ENCODE data around the gene MORN1.
"Not testable (repeated sequence)": the region's sequence is repeated elsewhere in the genome, so short reads cannot be mapped to it uniquely, and the experiment has no call there.

Gene MORN1

DNA sequence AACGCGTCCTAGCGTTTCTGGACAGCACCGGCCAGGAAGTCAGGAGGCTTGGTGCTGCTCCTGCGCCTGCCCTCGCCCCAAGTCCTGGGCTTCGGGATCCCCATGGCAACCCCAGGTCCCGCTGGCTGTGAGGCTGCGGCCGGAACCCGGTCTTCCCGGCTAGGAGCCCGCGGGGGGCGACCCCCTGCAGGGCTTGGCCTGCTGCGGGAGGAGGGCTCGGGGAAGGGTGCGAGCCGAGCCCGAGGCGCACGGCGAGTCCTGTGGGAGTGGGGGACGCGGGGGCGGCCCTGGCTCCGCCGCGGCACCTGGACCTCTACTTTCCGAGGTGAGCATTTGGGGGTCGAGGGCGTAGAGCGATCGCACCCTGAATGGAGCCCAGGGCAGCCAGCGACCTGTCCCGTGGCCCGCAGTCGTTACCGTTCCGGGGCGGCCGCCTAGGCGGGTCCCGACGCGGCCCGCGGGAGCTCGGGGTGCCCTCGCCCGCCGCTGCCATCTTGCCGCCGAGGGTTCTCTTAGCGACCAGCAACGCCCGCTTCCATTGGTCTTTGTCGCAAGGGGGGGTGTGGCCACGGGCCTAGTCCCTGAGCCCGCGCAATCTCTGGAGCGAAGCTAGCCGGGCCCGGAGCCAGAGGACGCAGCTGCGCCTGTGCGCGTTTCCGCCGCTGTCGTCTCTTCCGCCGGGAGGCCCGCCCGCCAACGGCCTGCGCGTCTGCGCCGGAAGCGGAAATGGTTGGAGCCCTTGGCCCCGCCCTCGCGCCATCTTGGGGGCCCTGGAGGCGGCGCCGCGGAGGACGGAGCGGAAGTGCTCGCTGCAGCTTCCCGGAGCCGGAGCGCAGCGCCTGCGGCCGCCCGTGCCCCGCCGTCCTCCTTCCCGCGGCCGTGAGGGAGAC is at the start of gene MORN1, which contains the start of gene RER1:
Gene MORN1 (minus strand): TSS at position 514 of the 890 bp plus-strand sequence. CDS start 21 bp downstream, at position 493.
Gene RER1 (plus strand): TSS at position 801 of the 890 bp plus-strand sequence. CDS start 3,950 bp downstream, outside the sequence.
- in situ Hi-C loops (cut with MboI; ENCODE audit: low pct_unique_long_range_greater_than_20kb, low sequenced_read_pairs), result no loop called here
- DNase-seq, result peak; percentile 99

DNA sequence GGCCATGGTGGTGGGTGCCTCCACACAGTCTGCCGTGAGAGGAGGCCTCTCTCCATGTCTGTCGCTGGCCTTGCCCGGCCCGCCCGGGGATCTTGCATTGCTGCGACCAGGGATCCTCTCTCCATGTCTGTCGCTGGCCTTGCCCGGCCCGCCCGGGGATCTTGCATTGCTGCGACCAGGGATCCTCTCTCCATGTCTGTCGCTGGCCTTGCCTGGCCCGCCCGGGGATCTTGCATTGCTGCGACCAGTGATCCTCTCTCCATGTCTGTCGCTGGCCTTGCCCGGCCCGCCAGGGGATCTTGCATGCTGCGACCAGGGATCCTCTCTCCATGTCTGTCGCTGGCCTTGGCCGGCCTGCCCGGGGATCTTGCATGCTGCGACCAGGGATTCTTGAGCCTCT is 49.0 kb upstream of the MORN1 start:
- in situ Hi-C loops (cut with MboI; ENCODE audit: low pct_unique_long_range_greater_than_20kb, low sequenced_read_pairs); DNase-seq: not testable (repeated sequence)

DNA sequence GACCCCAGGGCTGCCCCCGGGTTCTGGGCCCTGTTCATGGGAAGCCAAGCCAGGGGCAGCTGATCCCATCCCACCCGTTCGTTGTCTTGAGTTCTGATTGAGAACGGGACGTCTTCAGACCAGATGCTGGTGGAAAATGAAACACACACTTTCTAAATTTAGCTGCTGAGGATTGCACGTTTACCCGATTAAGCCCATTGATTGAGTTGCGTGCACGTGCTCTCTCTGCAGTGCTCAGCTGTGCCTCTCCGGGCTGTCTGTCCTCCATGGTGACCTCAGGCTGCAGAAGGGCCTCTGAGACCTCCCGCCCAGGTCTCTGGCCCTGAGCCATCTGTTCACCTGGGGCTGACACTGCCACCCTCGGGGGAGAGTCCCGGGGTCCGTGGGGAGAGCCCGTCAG is 48.0 kb upstream of the MORN1 start:
- in situ Hi-C loops (cut with MboI; ENCODE audit: low pct_unique_long_range_greater_than_20kb, low sequenced_read_pairs), result no loop called here
- DNase-seq, result no peak

DNA sequence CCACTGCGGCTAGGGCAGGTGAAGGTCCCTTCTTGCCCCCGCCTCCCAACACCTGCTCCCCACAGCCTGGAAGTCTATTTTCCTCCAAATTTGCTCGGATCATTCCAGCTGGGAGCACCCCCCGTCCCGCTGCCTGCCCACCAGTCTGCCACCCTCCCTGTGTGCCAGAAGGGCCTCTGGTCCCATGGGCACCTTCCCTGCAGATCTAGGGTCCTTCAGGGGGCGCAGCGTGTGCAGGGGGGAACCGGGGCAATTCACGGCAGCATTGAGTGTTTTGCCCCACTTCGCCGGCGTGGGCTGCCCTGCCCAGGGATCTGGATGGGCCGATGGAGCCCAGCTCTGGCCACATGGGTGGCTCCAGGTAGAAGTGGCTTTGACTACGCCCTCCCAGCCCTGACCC is 47.3 kb upstream of the MORN1 start:
- in situ Hi-C loops (cut with MboI; ENCODE audit: low pct_unique_long_range_greater_than_20kb, low sequenced_read_pairs), result no loop called here
- no peak for DNase-seq

DNA sequence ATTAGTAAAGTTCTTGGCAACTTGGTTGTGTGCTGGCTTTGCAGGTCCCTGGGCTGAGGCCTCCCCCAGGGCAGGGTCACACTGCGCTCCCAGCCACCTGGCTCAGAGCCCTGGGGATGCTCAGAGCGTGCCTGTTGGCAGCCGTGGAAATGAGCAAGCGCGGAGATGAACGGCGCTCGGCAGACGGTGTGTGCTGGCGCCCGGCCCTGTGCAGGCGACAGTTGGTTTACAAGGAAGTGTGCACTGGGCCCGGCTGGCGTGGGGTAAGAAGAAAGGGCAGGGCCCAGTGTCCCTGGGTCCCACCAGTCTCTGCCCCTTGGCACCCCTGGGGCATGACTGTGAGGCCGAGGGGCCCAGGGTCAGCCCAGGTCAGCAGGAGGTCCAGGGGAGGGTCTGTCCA is 46.7 kb upstream of the MORN1 start:
- DNase-seq, result no peak
- in situ Hi-C loops (cut with MboI; ENCODE audit: low pct_unique_long_range_greater_than_20kb, low sequenced_read_pairs), result no loop called here

DNA sequence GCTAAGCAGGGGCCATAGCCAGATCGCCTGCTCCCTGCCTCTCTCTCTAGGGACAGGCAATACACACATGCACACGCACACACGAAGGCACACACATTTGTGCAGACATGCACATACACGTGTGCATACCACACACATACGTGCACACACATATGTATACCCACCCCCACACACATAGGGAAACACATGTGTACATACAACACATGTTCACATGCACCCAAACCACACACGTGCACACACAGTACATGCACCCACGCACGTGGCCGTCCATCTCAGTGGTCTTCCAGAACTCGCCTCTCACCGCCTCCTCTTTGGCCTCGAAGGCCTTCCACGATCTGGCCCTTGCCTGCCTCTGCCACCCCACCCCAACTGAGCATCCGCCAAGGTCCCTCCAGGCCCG is 46.3 kb upstream of the MORN1 start:
- no peak for DNase-seq
- in situ Hi-C loops (cut with MboI; ENCODE audit: low pct_unique_long_range_greater_than_20kb, low sequenced_read_pairs), result no loop called here

DNA sequence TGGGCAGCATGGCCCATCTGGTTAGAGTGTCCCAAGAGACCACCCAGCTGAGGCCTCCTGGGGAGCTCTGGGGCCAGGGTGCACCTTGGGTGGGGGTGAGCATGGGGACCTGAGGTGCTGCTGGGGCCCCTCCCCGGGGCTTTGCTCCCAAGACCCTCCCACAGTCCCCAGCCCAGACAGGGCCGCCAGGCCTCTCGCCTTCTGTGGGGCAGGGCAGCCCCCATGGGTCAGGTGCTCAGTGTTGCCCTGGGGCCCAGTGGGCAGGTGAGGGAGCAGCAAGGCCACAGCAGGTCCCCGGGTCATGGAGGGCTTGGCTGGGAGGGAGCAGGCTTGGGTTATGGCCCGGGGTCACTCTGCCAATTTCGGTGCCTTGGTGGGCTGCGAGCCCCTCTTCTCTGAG is 45.5 kb upstream of the MORN1 start:
- in situ Hi-C loops (cut with MboI; ENCODE audit: low pct_unique_long_range_greater_than_20kb, low sequenced_read_pairs), result no loop called here
- no peak for DNase-seq

DNA sequence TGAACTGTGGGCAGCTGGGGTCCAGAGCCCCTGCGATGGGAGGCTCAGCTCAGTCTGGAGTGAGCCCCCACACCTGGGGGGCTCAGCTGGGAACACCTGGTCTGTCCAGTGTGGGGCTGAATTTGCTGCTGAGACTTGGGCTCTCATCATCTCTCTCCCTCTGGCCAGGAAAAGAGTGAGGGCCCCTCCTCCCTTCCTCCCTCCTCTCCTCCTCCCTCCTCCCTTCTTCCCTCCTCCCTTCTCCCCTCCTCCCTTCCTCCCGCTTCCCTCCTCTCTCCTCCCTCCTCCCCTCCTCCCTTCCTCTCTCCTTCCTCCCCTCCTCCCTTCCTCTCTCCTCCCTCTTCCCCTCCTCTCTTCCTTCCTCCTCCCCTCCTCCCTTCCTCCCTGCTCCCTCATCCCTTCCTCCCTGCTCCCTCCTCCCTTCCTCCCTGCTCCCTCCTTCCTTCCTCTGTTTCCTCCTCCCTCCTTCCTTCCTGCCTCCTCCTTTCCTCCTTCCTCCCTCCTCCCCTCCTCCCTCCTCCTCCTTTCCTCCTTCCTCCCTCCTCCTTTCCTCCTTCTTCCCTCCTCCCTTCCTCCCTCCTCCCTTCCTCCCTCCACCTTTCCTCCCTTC is 44.5 kb upstream of the MORN1 start:
- in situ Hi-C loops (cut with MboI; ENCODE audit: low pct_unique_long_range_greater_than_20kb, low sequenced_read_pairs), result no loop called here
- DNase-seq, result no peak

DNA sequence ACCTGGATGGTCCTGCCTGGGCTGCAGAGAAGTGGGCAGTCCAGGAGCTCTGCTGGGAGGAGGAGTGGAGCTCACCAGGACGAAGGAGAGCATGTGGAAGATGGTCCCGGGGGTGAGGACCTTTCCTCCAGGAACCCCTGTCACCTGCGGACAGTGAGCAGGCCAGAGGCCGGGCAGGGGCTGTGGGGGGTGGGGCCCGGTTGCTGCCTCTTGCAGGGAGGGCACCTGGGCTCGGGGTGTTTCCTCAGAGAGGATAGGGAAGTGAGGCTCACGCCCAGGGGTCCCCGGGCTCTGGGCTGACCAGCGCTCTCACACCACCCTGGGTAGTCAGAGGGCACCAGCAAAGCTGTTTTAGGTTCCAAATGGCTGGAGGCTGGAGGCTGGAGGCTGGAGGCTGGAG is 43.7 kb upstream of the MORN1 start:
- DNase-seq, result no peak
- in situ Hi-C loops (cut with MboI; ENCODE audit: low pct_unique_long_range_greater_than_20kb, low sequenced_read_pairs), result no loop called here

DNA sequence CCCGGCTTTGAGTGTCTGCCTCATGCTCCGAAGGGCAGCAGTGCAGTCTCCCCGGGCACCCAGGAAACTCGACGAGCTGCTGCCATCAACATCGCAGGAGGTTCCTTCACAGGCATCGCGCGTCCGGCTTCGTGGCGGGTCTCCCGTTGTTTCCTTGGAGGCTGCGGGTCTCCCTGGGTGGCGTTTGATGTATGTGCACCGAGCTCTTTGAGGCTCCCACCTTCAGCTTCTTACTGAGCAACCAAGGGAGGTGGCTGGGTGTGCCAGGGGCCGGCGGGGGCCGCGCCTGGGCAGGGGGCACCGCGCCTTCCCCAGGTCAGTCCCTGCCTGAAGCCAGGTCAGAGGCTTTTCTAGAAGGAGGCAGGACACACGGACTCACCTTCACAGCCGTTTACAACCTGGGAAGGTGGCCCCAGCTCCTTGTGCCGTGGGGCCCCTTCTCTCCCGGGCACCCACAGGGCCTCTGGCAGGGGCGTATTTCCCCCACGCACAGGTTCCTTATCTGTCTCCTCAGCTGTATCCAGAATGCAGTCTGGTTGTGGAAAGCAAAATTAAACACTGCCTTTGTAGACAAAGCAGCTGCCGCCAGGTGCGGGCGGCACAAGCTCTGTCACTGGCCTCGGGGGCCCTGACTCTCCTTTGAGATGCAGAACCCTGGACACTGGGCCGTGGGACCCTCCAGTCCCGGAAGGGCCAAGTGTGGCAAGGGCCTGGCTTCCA is 42.7 kb upstream of the MORN1 start:
- in situ Hi-C loops (cut with MboI; ENCODE audit: low pct_unique_long_range_greater_than_20kb, low sequenced_read_pairs), result no loop called here
- DNase-seq, result no peak

DNA sequence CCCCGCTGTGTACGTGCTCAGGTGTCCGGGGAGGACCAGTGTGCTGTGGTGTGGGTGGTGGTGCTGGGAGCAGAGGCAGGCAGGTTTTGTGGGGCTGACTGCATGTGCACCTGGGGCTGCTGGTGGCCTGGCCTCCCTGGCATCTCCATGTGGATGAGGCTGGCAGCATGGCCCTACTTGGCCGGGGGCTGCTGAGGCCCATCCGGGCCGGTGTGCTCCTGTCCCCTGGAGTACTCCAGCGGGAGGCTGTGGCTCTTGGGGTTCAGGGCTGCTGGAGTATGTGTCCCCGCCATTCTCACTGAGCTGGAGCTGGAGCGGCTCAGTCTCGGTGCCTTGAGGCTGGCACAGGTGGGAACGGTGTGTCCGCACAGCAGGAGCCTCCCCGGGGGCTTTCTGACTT is 41.8 kb upstream of the MORN1 start:
- DNase-seq, result no peak
- in situ Hi-C loops (cut with MboI; ENCODE audit: low pct_unique_long_range_greater_than_20kb, low sequenced_read_pairs), result no loop called here

DNA sequence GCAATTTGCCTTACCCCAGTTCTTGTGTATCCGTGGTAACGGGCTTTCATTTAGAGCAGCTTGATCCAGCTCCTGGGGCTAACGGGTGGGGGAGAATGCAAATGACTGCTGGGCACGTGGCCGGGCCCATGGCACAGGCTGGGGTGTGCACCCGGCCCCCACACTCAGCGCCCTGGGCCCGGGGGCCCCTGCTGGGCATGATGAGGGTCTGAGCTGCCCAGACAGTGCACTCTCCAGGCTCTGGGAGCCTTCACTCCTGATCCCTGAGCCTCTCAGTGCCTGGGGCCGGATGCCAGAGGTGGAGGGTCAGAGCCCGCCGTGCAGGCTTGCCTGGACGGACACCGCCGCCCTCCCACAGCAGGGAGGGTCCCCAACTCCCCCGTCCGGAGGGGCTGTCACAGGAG is 41.1 kb upstream of the MORN1 start:
- in situ Hi-C loops (cut with MboI; ENCODE audit: low pct_unique_long_range_greater_than_20kb, low sequenced_read_pairs), result no loop called here
- DNase-seq, result no peak

DNA sequence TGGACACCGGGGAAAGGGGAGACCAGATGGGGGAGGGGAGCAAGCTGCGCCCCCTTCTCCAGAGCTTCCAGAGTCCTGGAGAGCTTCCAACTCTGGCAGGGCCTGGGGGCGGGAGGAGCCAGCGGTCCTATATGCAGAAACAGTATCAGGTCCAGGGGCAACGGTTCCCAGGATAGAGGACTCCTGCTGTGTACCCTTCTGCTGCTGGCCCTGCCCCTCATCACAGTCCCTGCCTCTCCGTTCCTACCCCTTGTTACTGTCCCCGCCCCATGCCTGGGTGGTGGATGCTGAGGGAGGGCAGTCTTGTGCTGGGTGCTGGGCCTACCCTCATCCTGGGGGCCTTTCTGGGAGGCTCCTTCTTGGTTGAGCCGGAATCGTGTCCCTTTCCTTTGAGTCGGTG is 40.2 kb upstream of the MORN1 start:
- DNase-seq, result no peak
- in situ Hi-C loops (cut with MboI; ENCODE audit: low pct_unique_long_range_greater_than_20kb, low sequenced_read_pairs), result no loop called here

DNA sequence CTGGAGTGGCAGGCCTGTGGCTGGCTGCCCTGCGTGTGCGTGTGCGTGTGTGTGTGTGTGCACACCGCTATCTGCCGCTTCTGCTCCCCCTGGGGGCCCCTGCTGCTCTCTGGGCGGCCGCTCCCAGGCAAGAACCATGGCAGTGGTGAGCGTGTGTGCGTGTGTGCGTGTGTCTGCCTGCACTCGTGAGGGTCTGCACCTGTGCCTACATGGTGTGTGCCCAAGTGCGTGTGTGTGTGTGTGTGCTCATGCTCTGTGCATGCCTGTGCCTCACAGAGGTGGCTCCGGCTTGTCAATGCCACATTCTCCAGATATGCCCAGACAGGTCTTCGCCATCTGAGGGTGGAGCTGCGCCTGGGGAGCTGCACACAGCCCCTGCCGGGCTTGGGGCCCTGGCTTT is 39.7 kb upstream of the MORN1 start:
- in situ Hi-C loops (cut with MboI; ENCODE audit: low pct_unique_long_range_greater_than_20kb, low sequenced_read_pairs), result no loop called here
- no peak for DNase-seq

DNA sequence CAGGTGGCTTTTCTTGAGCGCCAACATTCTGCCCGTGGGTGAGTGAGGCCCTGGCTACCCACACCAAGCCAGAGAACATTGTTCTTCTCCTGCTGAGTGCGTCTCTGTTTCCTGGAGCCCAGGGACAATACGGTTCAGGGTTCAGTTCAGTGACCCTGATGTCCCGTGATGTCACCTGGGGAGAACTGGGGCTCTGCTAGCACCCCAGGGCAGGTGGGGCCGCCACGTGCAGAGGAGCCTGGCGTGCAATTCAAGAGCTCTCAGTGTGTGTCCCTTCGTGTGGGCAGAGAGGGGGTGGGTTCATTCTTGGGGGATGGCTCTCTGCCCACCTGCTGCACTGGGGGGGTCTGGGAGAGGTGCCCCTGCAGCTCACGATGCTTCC is 39.2 kb upstream of the MORN1 start:
- no peak for DNase-seq
- in situ Hi-C loops (cut with MboI; ENCODE audit: low pct_unique_long_range_greater_than_20kb, low sequenced_read_pairs), result no loop called here

DNA sequence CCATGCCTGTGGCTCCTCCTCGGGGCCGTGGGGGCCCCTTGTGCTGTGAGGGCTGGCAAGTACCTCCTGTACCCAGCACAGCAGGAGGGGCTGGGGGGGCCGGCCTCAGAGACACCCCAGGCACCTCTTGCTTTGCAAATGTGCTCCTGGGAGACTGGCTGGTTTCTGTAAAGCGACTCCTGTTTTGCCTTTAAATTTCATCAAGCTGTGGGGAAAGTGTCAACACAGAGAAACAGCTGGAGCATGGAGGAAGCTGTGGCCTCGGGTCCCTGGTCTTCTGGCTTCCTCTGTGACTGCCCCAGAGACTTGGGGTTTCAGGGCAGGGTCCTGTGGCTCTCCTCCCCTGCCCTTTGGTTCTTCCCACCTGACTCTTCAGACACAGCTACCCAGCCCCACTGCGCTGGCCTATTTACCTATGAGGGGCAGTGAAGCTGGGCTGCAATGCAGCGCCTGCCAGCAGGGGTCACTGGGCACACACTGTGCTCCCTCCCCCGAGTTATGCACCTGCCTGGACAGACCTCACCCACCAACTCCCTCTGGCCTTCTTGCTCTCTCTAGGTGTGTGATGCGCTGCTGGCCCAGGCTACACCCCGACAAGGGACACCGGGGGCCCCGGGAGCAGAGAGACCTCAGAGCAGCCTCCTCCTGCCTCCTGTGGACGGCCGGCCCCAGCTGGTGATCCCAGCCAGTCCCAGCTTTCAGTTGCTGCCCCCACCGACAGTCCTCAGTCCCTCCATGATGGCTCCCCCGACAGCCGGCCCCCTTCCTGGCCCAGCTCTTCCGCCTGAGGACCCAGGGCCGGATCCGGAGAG is 38.6 kb upstream of the MORN1 start:
- DNase-seq, result peak; percentile 31
- in situ Hi-C loops (cut with MboI; ENCODE audit: low pct_unique_long_range_greater_than_20kb, low sequenced_read_pairs), result no loop called here

DNA sequence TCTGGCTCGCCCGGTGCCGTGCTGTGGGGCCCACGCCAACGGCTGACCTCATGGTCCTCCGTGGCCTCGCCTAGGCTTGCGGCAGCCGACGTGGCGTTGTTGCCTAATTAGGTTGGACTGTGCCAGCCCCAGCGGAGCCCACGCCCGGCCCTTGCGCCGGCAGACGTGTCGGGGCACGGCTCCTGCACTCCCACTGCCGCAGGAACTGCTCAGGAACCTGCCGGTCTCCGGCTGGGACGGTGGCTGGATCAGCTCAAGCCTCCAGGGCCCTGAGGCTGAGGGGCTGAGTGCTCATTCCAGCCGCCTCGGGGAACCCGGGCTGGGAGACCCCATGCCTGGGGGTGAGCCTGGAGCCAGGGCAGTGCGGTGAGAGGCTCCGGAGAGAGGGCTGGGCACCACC is 37.1 kb upstream of the MORN1 start:
- in situ Hi-C loops (cut with MboI; ENCODE audit: low pct_unique_long_range_greater_than_20kb, low sequenced_read_pairs), result no loop called here
- DNase-seq, result no peak

DNA sequence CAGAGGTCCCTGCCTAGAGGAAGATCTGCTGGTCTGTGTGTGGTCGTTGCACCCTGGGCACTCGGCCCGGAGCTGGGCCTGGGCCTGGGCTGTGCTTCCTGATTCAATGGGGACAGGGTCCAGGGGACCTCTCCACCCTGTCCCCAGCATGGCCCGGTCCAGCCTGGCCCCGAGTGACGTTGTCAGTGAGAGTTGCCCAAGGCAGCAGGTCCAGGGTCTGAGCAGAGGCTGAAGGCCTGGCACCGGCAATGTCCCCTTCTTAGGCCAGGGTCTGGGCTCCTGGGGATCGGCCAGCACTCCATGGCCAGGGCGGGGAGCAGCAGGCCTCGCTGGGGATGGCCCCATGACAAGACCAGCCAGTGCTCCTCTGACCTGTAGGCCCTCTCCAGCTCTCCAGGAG is 36.6 kb upstream of the MORN1 start:
- in situ Hi-C loops (cut with MboI; ENCODE audit: low pct_unique_long_range_greater_than_20kb, low sequenced_read_pairs), result no loop called here
- no peak for DNase-seq

DNA sequence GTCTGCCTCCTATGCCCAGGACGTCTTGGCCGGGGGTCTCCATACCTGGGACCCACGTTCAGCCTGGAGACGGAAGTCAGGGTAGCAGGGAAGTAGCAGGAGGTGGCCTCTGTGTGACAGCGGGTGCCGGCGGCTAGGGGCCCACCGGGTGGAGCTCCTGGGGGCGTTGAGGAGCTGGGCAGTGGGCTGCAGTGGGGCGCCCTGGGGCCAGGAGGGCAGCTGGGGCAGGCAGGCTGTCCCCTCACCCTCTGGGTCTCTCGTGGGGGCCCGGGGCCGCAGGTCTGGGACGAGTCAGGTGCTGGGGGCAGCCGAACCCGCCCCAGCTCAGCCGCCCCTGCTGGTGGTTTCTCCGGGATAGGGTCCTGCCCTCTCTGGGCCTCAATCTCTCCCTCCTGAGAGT is 35.7 kb upstream of the MORN1 start:
- no peak for DNase-seq
- in situ Hi-C loops (cut with MboI; ENCODE audit: low pct_unique_long_range_greater_than_20kb, low sequenced_read_pairs), result no loop called here
